ENCODE results near the gene NDOR1. TPM values are rescaled to one million over a fixed set of nuclear protein-coding genes. Genes with fewer than 3 reads are reported as not detected.
A peak's percentile ranks its signal among the peaks of the same experiment; 100 is the strongest.

Gene NDOR1
- total RNA-seq, 5 donors from 2014 or later (not counting 1 experiment from before 2014, with no cell fraction given), result 27.6 to 46.7 (median 45.4) TPM

GRCh38 chr9:137160054-137160425 is 45.5 kb upstream of the NDOR1 start:
- H3K36me3 ChIP-seq (ENCODE audit: control insufficient read depth in 2 of 2, extremely low read depth in 1 of 2, insufficient read depth in 1 of 2, low read length in 1 of 2), result no peaks in the 10 kb centered on the region
- no peak for DNase-seq
- H3K27me3 ChIP-seq (replicated peaks in 1 of 2; ENCODE audit: control insufficient read depth in 2 of 2, extremely low read depth in 1 of 2, insufficient read depth in 2 of 2, low read length in 1 of 2), result peaks cover 10 to 95% of the 10 kb centered on the region in 2 experiments
- WGBS (ENCODE audit: insufficient coverage), result 70% methylated on average over 16 of the region's 17 CpGs
- ChIA-PET POLR2A (no interaction called here), CTCF (no interaction called here)
- Mint-ChIP-seq H3K4me1 (peaks cover 14 to 29% (median 20%) of the 10 kb centered on the region in 3 donors), H3K9me3 (no peaks in the 10 kb centered on the region), H3K4me3 (no peak overlapping the region), H3K36me3 (no peaks in the 10 kb centered on the region), H3K27me3 (peaks cover 30 to 62% of the 10 kb centered on the region in 2 donors), H3K27ac (no peak overlapping the region)
- no peak overlapping the region for H3K27ac ChIP-seq (ENCODE audit: low read length)
- no peaks in the 10 kb centered on the region for H3K9me3 ChIP-seq
- no peak overlapping the region for H3K4me3 ChIP-seq (ENCODE audit: control insufficient read depth in 1 of 2, extremely low read depth in 1 of 2, low read length in 1 of 2)
- ATAC-seq (replicated peaks in 1 of 4), result no peak
- H3K4me1 ChIP-seq (ENCODE audit: control insufficient read depth in 1 of 2, extremely low read depth in 1 of 2, insufficient read depth in 2 of 2, low read length in 2 of 2), result peaks cover 3 to 42% of the 10 kb centered on the region in 2 experiments

- peaks cover 3 to 40% of the 10 kb centered on the region in 2 experiments for H3K4me1 ChIP-seq (ENCODE audit: control insufficient read depth in 1 of 2, extremely low read depth in 1 of 2, insufficient read depth in 2 of 2, low read length in 2 of 2)
- POLR2A ChIA-PET, result no interaction called here
- no peaks in the 10 kb centered on the region for H3K36me3 ChIP-seq (ENCODE audit: control insufficient read depth in 2 of 2, extremely low read depth in 1 of 2, insufficient read depth in 1 of 2, low read length in 1 of 2)
- H3K9me3 ChIP-seq, result no peaks in the 10 kb centered on the region
- H3K4me3 Mint-ChIP-seq, result no peak overlapping the region
- H3K4me3 ChIP-seq (ENCODE audit: control insufficient read depth in 1 of 2, extremely low read depth in 1 of 2, low read length in 1 of 2), result no peak overlapping the region
- CTCF ChIA-PET, result no interaction called here
- WGBS (ENCODE audit: insufficient coverage), result 59% methylated on average over 47 of the region's 56 CpGs
- peaks cover 14 to 29% (median 20%) of the 10 kb centered on the region in 3 donors for H3K4me1 Mint-ChIP-seq
- no peak overlapping the region for H3K27ac Mint-ChIP-seq
- no peaks in the 10 kb centered on the region for H3K36me3 Mint-ChIP-seq
- H3K9me3 Mint-ChIP-seq, result no peaks in the 10 kb centered on the region
- H3K27me3 Mint-ChIP-seq, result peaks cover 28 to 61% of the 10 kb centered on the region in 2 donors
- H3K27ac ChIP-seq (ENCODE audit: low read length), result no peak overlapping the region
- no peak for ATAC-seq (replicated peaks in 1 of 4)
- peaks cover 10 to 95% of the 10 kb centered on the region in 2 experiments for H3K27me3 ChIP-seq (replicated peaks in 1 of 2; ENCODE audit: control insufficient read depth in 2 of 2, extremely low read depth in 1 of 2, insufficient read depth in 2 of 2, low read length in 1 of 2)
- DNase-seq, result no peak
Measured at GRCh38 chr9:137160716-137161557, 44.6 kb upstream of the NDOR1 start.

GRCh38 chr9:137161558-137162486 is 43.7 kb upstream of the NDOR1 start:
- no peak overlapping the region for H3K4me3 Mint-ChIP-seq
- H3K4me3 ChIP-seq (ENCODE audit: control insufficient read depth in 1 of 2, extremely low read depth in 1 of 2, low read length in 1 of 2), result no peak overlapping the region
- H3K27me3 Mint-ChIP-seq, result peaks cover 29 to 65% of the 10 kb centered on the region in 2 donors
- no peaks in the 10 kb centered on the region for H3K36me3 ChIP-seq (ENCODE audit: control insufficient read depth in 2 of 2, extremely low read depth in 1 of 2, insufficient read depth in 1 of 2, low read length in 1 of 2)
- peaks cover 3 to 32% of the 10 kb centered on the region in 2 experiments for H3K4me1 ChIP-seq (ENCODE audit: control insufficient read depth in 1 of 2, extremely low read depth in 1 of 2, insufficient read depth in 2 of 2, low read length in 2 of 2)
- ChIA-PET CTCF (no interaction called here), POLR2A (no interaction called here)
- H3K27ac ChIP-seq (ENCODE audit: low read length), result no peak overlapping the region
- H3K27me3 ChIP-seq (replicated peaks in 1 of 2; ENCODE audit: control insufficient read depth in 2 of 2, extremely low read depth in 1 of 2, insufficient read depth in 2 of 2, low read length in 1 of 2), result peaks cover 14 to 95% of the 10 kb centered on the region in 2 experiments
- DNase-seq (no peak), ATAC-seq (replicated peaks in 1 of 4) (no peak)
- no peaks in the 10 kb centered on the region for H3K36me3 Mint-ChIP-seq
- WGBS (ENCODE audit: insufficient coverage), result 41% methylated on average over 64 of the region's 71 CpGs
- no peaks in the 10 kb centered on the region for H3K9me3 ChIP-seq
- peaks cover 14 to 27% (median 17%) of the 10 kb centered on the region in 3 donors for H3K4me1 Mint-ChIP-seq
- no peak overlapping the region for H3K27ac Mint-ChIP-seq
- H3K9me3 Mint-ChIP-seq, result no peaks in the 10 kb centered on the region

GRCh38 chr9:137162505-137163364 is 42.8 kb upstream of the NDOR1 start:
- Mint-ChIP-seq H3K27ac (no peak overlapping the region), H3K4me3 (peak overlapping the region in 1 of 3 donors; percentile 27), H3K4me1 (peaks cover 14 to 21% (median 15%) of the 10 kb centered on the region in 3 donors), H3K9me3 (no peaks in the 10 kb centered on the region), H3K27me3 (peaks cover 27 to 64% of the 10 kb centered on the region in 2 donors), H3K36me3 (no peaks in the 10 kb centered on the region)
- Histone ChIP-seq H3K27ac (ENCODE audit: low read length) (no peak overlapping the region), H3K36me3 (ENCODE audit: control insufficient read depth in 2 of 2, extremely low read depth in 1 of 2, insufficient read depth in 1 of 2, low read length in 1 of 2) (no peaks in the 10 kb centered on the region), H3K4me3 (ENCODE audit: control insufficient read depth in 1 of 2, extremely low read depth in 1 of 2, low read length in 1 of 2) (peak overlapping the region in 1 of 2 donors; percentile 51), H3K9me3 (no peaks in the 10 kb centered on the region), H3K4me1 (ENCODE audit: control insufficient read depth in 1 of 2, extremely low read depth in 1 of 2, insufficient read depth in 2 of 2, low read length in 2 of 2) (peaks cover 3 to 25% of the 10 kb centered on the region in 2 experiments), H3K27me3 (replicated peaks in 1 of 2; ENCODE audit: control insufficient read depth in 2 of 2, extremely low read depth in 1 of 2, insufficient read depth in 2 of 2, low read length in 1 of 2) (peaks cover 12 to 94% of the 10 kb centered on the region in 2 experiments)
- ATAC-seq (replicated peaks in 1 of 4) (peak in 1 of 4 experiments; percentile 59), DNase-seq (peak in 6 of 35 experiments; percentile 15 to 42 (median 28))
- WGBS (ENCODE audit: insufficient coverage), result 52% methylated on average over 72 of the region's 74 CpGs
- ChIA-PET CTCF (interaction anchor here in 1 of 2 donors (0.6 kb wide), 1 partner anchor 48 kb away, joined by 4 read pairs; no protein-coding TSS in a partner anchor), POLR2A (interaction anchor here in 1 of 2 donors (0.6 kb wide), 1 partner anchor 101 kb away, joined by 3 read pairs; no protein-coding TSS in a partner anchor)

- Histone ChIP-seq H3K36me3 (ENCODE audit: control insufficient read depth in 2 of 2, extremely low read depth in 1 of 2, insufficient read depth in 1 of 2, low read length in 1 of 2) (no peaks in the 10 kb centered on the region), H3K4me1 (ENCODE audit: control insufficient read depth in 1 of 2, extremely low read depth in 1 of 2, insufficient read depth in 2 of 2, low read length in 2 of 2) (peaks cover 3 to 26% of the 10 kb centered on the region in 2 experiments), H3K9me3 (no peaks in the 10 kb centered on the region), H3K27me3 (replicated peaks in 1 of 2; ENCODE audit: control insufficient read depth in 2 of 2, extremely low read depth in 1 of 2, insufficient read depth in 2 of 2, low read length in 1 of 2) (peaks cover 8 to 94% of the 10 kb centered on the region in 2 experiments), H3K27ac (ENCODE audit: low read length) (no peak overlapping the region), H3K4me3 (ENCODE audit: control insufficient read depth in 1 of 2, extremely low read depth in 1 of 2, low read length in 1 of 2) (peak overlapping the region in 1 of 2 donors; percentile 51)
- H3K9me3 Mint-ChIP-seq, result no peaks in the 10 kb centered on the region
- peaks cover 22 to 58% of the 10 kb centered on the region in 2 donors for H3K27me3 Mint-ChIP-seq
- no peaks in the 10 kb centered on the region for H3K36me3 Mint-ChIP-seq
- ATAC-seq (replicated peaks in 1 of 4), result no peak
- H3K4me1 Mint-ChIP-seq, result peaks cover 9 to 15% (median 11%) of the 10 kb centered on the region in 3 donors
- CTCF ChIA-PET, result interaction anchor here in 1 of 2 donors (0.6 kb wide), 1 partner anchor 47 kb away, joined by 4 read pairs; no protein-coding TSS in a partner anchor
- H3K27ac Mint-ChIP-seq, result no peak overlapping the region
- no peak overlapping the region for H3K4me3 Mint-ChIP-seq
- POLR2A ChIA-PET, result no interaction called here
- DNase-seq, result no peak
- WGBS (ENCODE audit: insufficient coverage), result 68% methylated on average over 24 of the region's 26 CpGs
Measured at GRCh38 chr9:137163365-137163715, 42.2 kb upstream of the NDOR1 start.
